B cell (primary cell): ENCODE results near the gene LRCH3. TPM values are rescaled to one million over a fixed set of nuclear protein-coding genes. Genes with fewer than 3 reads are reported as not detected.
"Not testable (repeated sequence)": the region's sequence is repeated elsewhere in the genome, so short reads cannot be mapped to it uniquely, and the experiment has no call there.

ENCODE experiments used
- ATAC-seq: fragments of 200-7000 bp; cut with Tn5 transposase; one replicate; pipeline ENCODE4 v1.10.0; 2021; ENCODE audit warnings: low read depth, mild to moderate bottlenecking, moderate number of reproducible peaks, moderate library complexity
- CTCF ChIA-PET: fragments of 350-600 bp; sonication (Branson Sonifier 250); formaldehyde crosslinking; loops from one replicate; lab custom pipeline; 2021; ENCODE audit warnings: antibody characterized with exemption, inconsistent platforms; lab: Charles Lee
- POLR2A ChIA-PET: fragments of 350-600 bp; sonication (Branson Sonifier 250); formaldehyde crosslinking; loops from one replicate; lab custom pipeline; 2021; ENCODE audit warnings: antibody characterized with exemption; lab: Charles Lee
- DNase-seq: peaks from one replicate; pipeline ENCODE4 v3.0.0; 2013
- H2AFZ ChIP-seq: 2 replicates; pipeline ENCODE4 v1.6.1; 2012; ENCODE audit warnings: mild to moderate bottlenecking, low read depth, low read length; ENCODE audit not compliant: insufficient read depth, poor library complexity, severe bottlenecking
- H3K27ac ChIP-seq, 2 donors: 1 replicate in 1 of 2; 2 replicates in 1 of 2; pipeline ENCODE4 v1.5.1; 2012 to 2013; ENCODE audit warnings: low read length in 2 of 2, mild to moderate bottlenecking in 2 of 2, moderate library complexity in 1 of 2
- H3K27me3 ChIP-seq, 4 experiments: fragments of 200-600 bp in 1 of 4; sonication (generic) in 1 of 4; replicated peaks in 1 of 4; 1 replicate in 2 of 4; 2 replicates in 2 of 4; pipeline versions ENCODE4 v1.6.1 to v1.7.0; 2013 to 2016; ENCODE audit warnings: low read length in 3 of 4, mild to moderate bottlenecking in 2 of 4, mixed read lengths in 1 of 4, moderate library complexity in 1 of 4; ENCODE audit not compliant: insufficient read depth in 4 of 4, control insufficient read depth in 3 of 4; ENCODE audit errors: control extremely low read depth in 1 of 4
- H3K36me3 ChIP-seq, 2 experiments: replicated peaks in 1 of 2; 1 replicate in 1 of 2; 2 replicates in 1 of 2; pipeline versions ENCODE4 v1.6.1 to v1.7.1; 2013; ENCODE audit warnings: low read length in 1 of 2; ENCODE audit not compliant: insufficient read depth in 2 of 2, control insufficient read depth in 1 of 2; ENCODE audit errors: control extremely low read depth in 1 of 2, extremely low read depth in 1 of 2
- H3K4me1 ChIP-seq, 2 donors: fragments of 200-600 bp in 1 of 2; sonication (generic) in 1 of 2; 1 replicate in 1 of 2; 2 replicates in 1 of 2; pipeline versions ENCODE4 v1.5.1 to v1.6.1; 2013 to 2017; ENCODE audit warnings: low read length in 2 of 2; ENCODE audit not compliant: control insufficient read depth in 2 of 2, insufficient read depth in 2 of 2
- H3K4me2 ChIP-seq: replicated peaks from 2 replicates; pipeline ENCODE3; 2012; ENCODE audit warnings: mild to moderate bottlenecking, low read depth, low read length; ENCODE audit not compliant: poor library complexity, severe bottlenecking
- H3K4me3 ChIP-seq, 5 experiments: fragments of 200-600 bp in 1 of 5; sonication (generic) in 1 of 5; 1 replicate in 3 of 5; 2 replicates in 2 of 5; pipeline versions ENCODE4 v1.5.1 to v1.7.0; 2011 to 2016; ENCODE audit warnings: low read length in 4 of 5, mild to moderate bottlenecking in 4 of 5, low read depth in 2 of 5, control low read depth in 1 of 5, moderate library complexity in 1 of 5; ENCODE audit not compliant: insufficient read depth in 1 of 5; ENCODE audit errors: control extremely low read depth in 1 of 5, extremely low read depth in 1 of 5
- H3K79me2 ChIP-seq: fragments of 200-600 bp; sonication (generic); one replicate; pipeline ENCODE4 v1.6.0; 2016; ENCODE audit warnings: low read length; ENCODE audit not compliant: control insufficient read depth, insufficient read depth
- H3K9ac ChIP-seq: fragments of 200-600 bp; sonication (generic); 2 replicates; pipeline ENCODE4 v1.6.1; 2017; ENCODE audit warnings: mild to moderate bottlenecking, low read length, moderate library complexity
- H3K9me3 ChIP-seq, 3 donors: one replicate each; pipeline versions ENCODE4 v1.6.1 to v1.7.1; 2013; ENCODE audit warnings: low read length in 2 of 3; ENCODE audit not compliant: control insufficient read depth in 2 of 3, insufficient read depth in 1 of 3; ENCODE audit errors: control extremely low read depth in 1 of 3
- H4K20me1 ChIP-seq: 2 replicates; pipeline ENCODE4 v1.6.0; 2012; ENCODE audit warnings: mild to moderate bottlenecking, low read length; ENCODE audit not compliant: insufficient read depth, control insufficient read depth, poor library complexity, severe bottlenecking
- H3K27ac Mint-ChIP-seq: one replicate; pipeline ENCODE4 v1.8.0; 2021; ENCODE audit warnings: mixed read lengths
- H3K27me3 Mint-ChIP-seq: one replicate; pipeline ENCODE4 v1.8.0; 2021; ENCODE audit warnings: mixed read lengths
- H3K4me1 Mint-ChIP-seq: one replicate; pipeline ENCODE4 v1.8.0; 2021; ENCODE audit warnings: mixed read lengths
- H3K4me3 Mint-ChIP-seq: one replicate; pipeline ENCODE4 v1.8.0; 2021; ENCODE audit warnings: mixed read lengths
- H3K9me3 Mint-ChIP-seq: one replicate; pipeline ENCODE4 v1.8.0; 2022; ENCODE audit warnings: mixed read lengths; ENCODE audit not compliant: insufficient read depth
- CTCF ChIP-seq: fragments of 200-600 bp; IDR thresholded peaks from one replicate; pipeline ENCODE4 v1.8.0; 2022; ENCODE audit warnings: antibody characterized with exemption, mild to moderate bottlenecking
- EZH2 ChIP-seq: IDR thresholded peaks from 2 replicates; pipeline ENCODE4 v1.6.1; 2012; ENCODE audit warnings: borderline replicate concordance, low read depth, mild to moderate bottlenecking, moderate library complexity, low read length; ENCODE audit not compliant: insufficient read depth, poor library complexity, severe bottlenecking
- WGBS: methylation state at CpG from one replicate; pipeline ENCODE4 v1.1.5; 2013; ENCODE audit warnings: missing lambda C conversion rate; ENCODE audit not compliant: insufficient coverage; 5-methylcytosine and 5-hydroxymethylcytosine counted together
- intact Hi-C: fragments of 100-400 bp; cut with micrococcal nuclease; formaldehyde crosslinking; loops from one replicate; pipeline ENCODE4 v1.10.0; 2022
- polyA plus RNA-seq: library from polyadenylated mRNA; depleted of rRNA; stranded (reverse); fragments of >200 nt; gene quantifications from 2 replicates; pipeline ENCODE4 v1.2.3, GENCODE V29; 2012
- total RNA-seq, 2 donors: library from RNA; stranded (reverse); fragments of 120-200 nt in 1 of 2; gene quantifications; 1 replicate in 1 of 2; 2 replicates in 1 of 2; pipeline versions ENCODE4 v1.2.3 to v1.2.4, GENCODE V29; 2013 to 2022

Gene LRCH3
- total and polyA plus RNA-seq, 2 donors (not counting 1 experiment from before 2014, with no cell fraction given): 30.1 to 136 TPM

DNA sequence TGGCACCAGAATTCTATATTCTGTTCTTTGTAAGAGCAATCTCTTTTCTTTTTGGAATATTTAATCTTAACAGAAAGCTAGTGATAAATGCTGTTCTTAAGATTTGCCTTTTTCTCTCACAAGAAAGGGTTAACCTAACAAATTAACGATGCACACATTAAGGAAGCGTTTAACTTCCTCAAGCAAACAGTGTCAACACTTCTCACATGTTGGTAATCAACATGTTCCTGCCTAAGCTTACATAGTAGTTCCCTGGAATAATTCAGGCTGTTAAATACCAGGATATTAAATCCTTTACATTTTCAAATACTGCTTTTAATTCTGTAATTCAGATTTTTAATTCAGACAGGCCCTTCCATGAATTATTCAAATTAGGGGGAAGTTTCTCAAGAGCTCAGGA lies 91.5 kb downstream of the LRCH3 start:
- Histone ChIP-seq H4K20me1 (no peaks in the 10 kb centered on the region), H2AFZ (no peak overlapping the region), H3K79me2 (no peaks in the 10 kb centered on the region), H3K9me3 (no peaks in the 10 kb centered on the region), H3K9ac (no peak overlapping the region), H3K4me3 (no peak overlapping the region), H3K27me3 (no peaks in the 10 kb centered on the region), H3K36me3 (peaks cover 4 to 36% of the 10 kb centered on the region in 2 experiments), H3K4me1 (no peaks in the 10 kb centered on the region), H3K27ac (no peak overlapping the region), H3K4me2 (no peak overlapping the region)
- Mint-ChIP-seq H3K4me3 (no peak overlapping the region), H3K9me3 (no peaks in the 10 kb centered on the region), H3K27ac (no peak overlapping the region), H3K27me3 (no peaks in the 10 kb centered on the region), H3K4me1 (peaks cover 6% of the 10 kb centered on the region)
- ChIA-PET POLR2A (no interaction called here), CTCF (no interaction called here)
- WGBS: 7% methylated on average over 2 of the region's 2 CpGs
- intact Hi-C loops: no loop called here
- no peak for DNase-seq
- no peak for ATAC-seq
- TF ChIP-seq EZH2 (no peak), CTCF (no peak)

- no peaks in the 10 kb centered on the region for H4K20me1 ChIP-seq
- no peaks in the 10 kb centered on the region for H3K27me3 Mint-ChIP-seq
- ATAC-seq (no peak), DNase-seq (no peak)
- no peaks in the 10 kb centered on the region for H3K4me1 ChIP-seq
- H3K9me3 ChIP-seq: no peaks in the 10 kb centered on the region
- H2AFZ ChIP-seq: no peak overlapping the region
- no peak overlapping the region for H3K27ac Mint-ChIP-seq
- H3K9ac ChIP-seq: no peak overlapping the region
- ChIA-PET POLR2A (no interaction called here), CTCF (interaction anchor here (1.1 kb wide), 1 partner anchor 23 kb away, joined by 3 read pairs; no protein-coding TSS in a partner anchor)
- peaks cover 6% of the 10 kb centered on the region for H3K4me1 Mint-ChIP-seq
- H3K4me3 Mint-ChIP-seq: no peak overlapping the region
- TF ChIP-seq CTCF (no peak), EZH2 (no peak)
- no peaks in the 10 kb centered on the region for H3K9me3 Mint-ChIP-seq
- WGBS: 98% methylated on average over 4 of the region's 5 CpGs
- intact Hi-C loops: no loop called here
- H3K4me2 ChIP-seq: no peak overlapping the region
- no peaks in the 10 kb centered on the region for H3K79me2 ChIP-seq
- H3K4me3 ChIP-seq: no peak overlapping the region
- no peaks in the 10 kb centered on the region for H3K27me3 ChIP-seq
- H3K27ac ChIP-seq: no peak overlapping the region
- peaks cover 6 to 29% of the 10 kb centered on the region in 2 experiments for H3K36me3 ChIP-seq
These were observed 92.5 kb downstream of the LRCH3 start for GRCh38 chr3:197883541-197883940.

DNA sequence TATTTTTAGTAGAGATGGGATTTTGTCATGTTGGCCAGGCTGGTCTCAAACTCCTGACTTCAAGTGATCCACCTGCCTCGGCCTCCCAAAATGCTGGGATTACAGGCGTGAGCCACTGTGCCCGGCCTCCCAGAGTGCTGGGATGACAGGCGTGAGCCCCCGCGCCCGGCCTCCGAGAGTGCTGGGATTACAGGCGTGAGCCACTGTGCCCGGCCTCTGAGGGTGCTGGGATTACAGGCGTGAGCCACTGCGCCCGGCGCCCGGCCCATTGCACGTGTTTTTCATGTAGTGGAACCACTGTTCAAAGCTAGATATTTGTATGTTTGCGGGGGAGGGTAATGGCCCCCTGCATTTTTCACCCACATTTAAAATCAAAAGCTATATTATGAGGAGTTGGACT lies 93.3 kb downstream of the LRCH3 start:
- CTCF ChIA-PET: interaction anchor here (1.1 kb wide), 1 partner anchor 22 kb away, joined by 3 read pairs; no protein-coding TSS in a partner anchor
- H3K4me2 ChIP-seq, H3K27ac Mint-ChIP-seq, H3K27me3 Mint-ChIP-seq, H3K9me3 Mint-ChIP-seq, H3K4me3 ChIP-seq, H3K4me1 Mint-ChIP-seq, H3K9me3 ChIP-seq, POLR2A ChIA-PET, DNase-seq, ATAC-seq, H2AFZ ChIP-seq, H3K27me3 ChIP-seq, H3K9ac ChIP-seq, H3K27ac ChIP-seq, intact Hi-C loops, H4K20me1 ChIP-seq, H3K4me1 ChIP-seq, H3K79me2 ChIP-seq, H3K4me3 Mint-ChIP-seq: not testable (repeated sequence)
- WGBS: 98% methylated on average over 10 of the region's 17 CpGs
- H3K36me3 ChIP-seq: peaks cover 6 to 23% of the 10 kb centered on the region in 2 experiments
